SU-DHL-6 (cell line): ENCODE measurements around the gene TTLL1.

Experiments used
- H2AFZ ChIP-seq: fragments of 200-600 bp; sonication (generic); 2 replicates; pipeline ENCODE4 v1.6.1; 2014; ENCODE audit warnings: low read depth, mild to moderate bottlenecking, moderate library complexity, mixed read lengths, antibody characterized with exemption, low read length; ENCODE audit not compliant: severe bottlenecking
- H3F3A ChIP-seq: fragments of 200-600 bp; shearing (Covaris generic); 2 replicates; pipeline ENCODE4 v1.6.0; 2016; ENCODE audit warnings: antibody characterized with exemption, mild to moderate bottlenecking; ENCODE audit not compliant: insufficient read depth
- H3K27ac ChIP-seq: fragments of 200-600 bp; sonication (generic); 2 replicates; pipeline ENCODE4 v1.5.1; 2016; ENCODE audit warnings: low read depth, mild to moderate bottlenecking, low read length, moderate library complexity, mixed read lengths
- H3K27me3 ChIP-seq: fragments of 200-600 bp; sonication (generic), shearing (Covaris generic); 2 replicates; pipeline ENCODE4 v1.6.0; 2014; ENCODE audit warnings: mild to moderate bottlenecking, low read length
- H3K36me3 ChIP-seq: fragments of 200-600 bp; sonication (generic); 2 replicates; pipeline ENCODE4 v1.6.1; 2014; ENCODE audit warnings: mild to moderate bottlenecking, low read length, mixed read lengths
- H3K4me2 ChIP-seq: fragments of 300-600, 200-600 bp; shearing (Covaris generic), sonication (generic); 2 replicates; pipeline ENCODE4 v1.6.0; 2014; ENCODE audit warnings: low read length, low read depth, mild to moderate bottlenecking; ENCODE audit not compliant: poor library complexity, severe bottlenecking
- H3K4me3 ChIP-seq: fragments of 200-600 bp; sonication (generic); 2 replicates; pipeline ENCODE4 v1.5.1; 2014; ENCODE audit warnings: antibody characterized with exemption, low read length, mild to moderate bottlenecking, mixed read lengths; ENCODE audit not compliant: insufficient read depth, poor library complexity, severe bottlenecking
- H3K79me2 ChIP-seq: fragments of 200-600 bp; sonication (generic); 2 replicates; pipeline ENCODE4 v1.6.1; 2014; ENCODE audit warnings: mild to moderate bottlenecking, low read length, moderate library complexity; ENCODE audit not compliant: insufficient read depth
- H3K9ac ChIP-seq: fragments of 200-600 bp; sonication (generic); 2 replicates; pipeline ENCODE4 v1.7.0; 2014; ENCODE audit warnings: mild to moderate bottlenecking, low read length
- H3K9me2 ChIP-seq: fragments of 200-600 bp; sonication (generic); replicated peaks from 2 replicates; pipeline ENCODE4 v1.6.1; 2014; ENCODE audit warnings: low read length; ENCODE audit not compliant: insufficient read depth
- H3K9me3 ChIP-seq: fragments of 200-600 bp; sonication (generic); 2 replicates; pipeline ENCODE4 v1.6.1; 2014; ENCODE audit warnings: low read length, mixed read lengths; ENCODE audit not compliant: insufficient read depth
- H4K20me1 ChIP-seq: fragments of 200-600 bp; sonication (generic); 2 replicates; pipeline ENCODE4 v1.6.1; 2014; ENCODE audit warnings: low read depth, mild to moderate bottlenecking, antibody characterized with exemption, low read length, moderate library complexity, mixed read lengths
- CTCF ChIP-seq: fragments of 200-600 bp; sonication (generic); IDR thresholded peaks from one replicate; pipeline ENCODE4 v1.5.1; 2017; ENCODE audit warnings: antibody characterized with exemption, mild to moderate bottlenecking, low read length, moderate library complexity; ENCODE audit not compliant: insufficient read depth, poor library complexity, severe bottlenecking
- EZH2phosphoT487 ChIP-seq: fragments of 200-600 bp; sonication (generic), shearing (Covaris generic); conservative IDR thresholded peaks from 2 replicates; pipeline ENCODE4 v1.6.1; 2018; ENCODE audit warnings: mild to moderate bottlenecking, antibody characterized with exemption, low read length, moderate library complexity, mixed read lengths

TTLL1 gene

GRCh38 chr22:43012390-43012789, 76.8 kb downstream of the TTLL1 start:
- H3K9me2 ChIP-seq: no peaks in the 10 kb centered on the region
- H3F3A ChIP-seq: no peaks in the 10 kb centered on the region
- no peak overlapping the region for H3K9ac ChIP-seq
- H4K20me1 ChIP-seq: 0 out of 2 replicates have a peak, but pooled peaks cover 5% of the 10 kb centered on the region
- H3K9me3 ChIP-seq: no peaks in the 10 kb centered on the region
- peaks cover 52% of the 10 kb centered on the region for H3K79me2 ChIP-seq
- no peak overlapping the region for H2AFZ ChIP-seq
- H3K27ac ChIP-seq: no peak overlapping the region
- no peak overlapping the region for H3K4me3 ChIP-seq
- H3K27me3 ChIP-seq: no peaks in the 10 kb centered on the region
- H3K36me3 ChIP-seq: no peaks in the 10 kb centered on the region
- TF ChIP-seq CTCF: no peak
- TF ChIP-seq EZH2phosphoT487: no peak
- H3K4me2 ChIP-seq: no peak overlapping the region

GRCh38 chr22:43011079-43011478, 78.1 kb downstream of the TTLL1 start:
- Histone ChIP-seq H3K36me3 (no peaks in the 10 kb centered on the region), H3K9ac (no peak overlapping the region), H3K9me3 (no peaks in the 10 kb centered on the region), H2AFZ (no peak overlapping the region), H4K20me1 (0 out of 2 replicates have a peak, but pooled peaks cover 5% of the 10 kb centered on the region), H3K79me2 (peaks cover 62% of the 10 kb centered on the region), H3K4me2 (no peak overlapping the region), H3F3A (no peaks in the 10 kb centered on the region), H3K27me3 (no peaks in the 10 kb centered on the region), H3K27ac (no peak overlapping the region), H3K9me2 (no peaks in the 10 kb centered on the region), H3K4me3 (no peak overlapping the region)
- no peak for TF ChIP-seq EZH2phosphoT487
- TF ChIP-seq CTCF: no peak

- H3K9me2 ChIP-seq: no peaks in the 10 kb centered on the region
- no peak overlapping the region for H3K4me3 ChIP-seq
- H3K4me2 ChIP-seq: no peak overlapping the region
- H3F3A ChIP-seq: no peaks in the 10 kb centered on the region
- H3K27me3 ChIP-seq: no peaks in the 10 kb centered on the region
- no peak overlapping the region for H2AFZ ChIP-seq
- H3K36me3 ChIP-seq: no peaks in the 10 kb centered on the region
- no peaks in the 10 kb centered on the region for H3K9me3 ChIP-seq
- TF ChIP-seq CTCF (no peak), EZH2phosphoT487 (no peak)
- 0 out of 2 replicates have a peak, but pooled peaks cover 5% of the 10 kb centered on the region for H4K20me1 ChIP-seq
- no peak overlapping the region for H3K9ac ChIP-seq
- peaks cover 74% of the 10 kb centered on the region for H3K79me2 ChIP-seq
- no peak overlapping the region for H3K27ac ChIP-seq
Observed at GRCh38 chr22:43009444-43009843, 79.7 kb downstream of the TTLL1 start.
